Activated CD4-positive, alpha-beta T cell treated with anti-CD3 and anti-CD28 coated beads, Interleukin-10, Interleukin-2, amounts not matched to agents 100 ng/mL and 50 ng/mL, durations not matched to agents 16 hours and 8 hours (primary cell): ENCODE measurements around the gene KCNC2.
"Not testable (repeated sequence)": the region's sequence is repeated elsewhere in the genome, so short reads cannot be mapped to it uniquely, and the experiment has no call there.

Experiments
- DNase-seq: peaks from one replicate; pipeline ENCODE4 v3.0.0-alpha.2; 2020

Gene KCNC2

DNA sequence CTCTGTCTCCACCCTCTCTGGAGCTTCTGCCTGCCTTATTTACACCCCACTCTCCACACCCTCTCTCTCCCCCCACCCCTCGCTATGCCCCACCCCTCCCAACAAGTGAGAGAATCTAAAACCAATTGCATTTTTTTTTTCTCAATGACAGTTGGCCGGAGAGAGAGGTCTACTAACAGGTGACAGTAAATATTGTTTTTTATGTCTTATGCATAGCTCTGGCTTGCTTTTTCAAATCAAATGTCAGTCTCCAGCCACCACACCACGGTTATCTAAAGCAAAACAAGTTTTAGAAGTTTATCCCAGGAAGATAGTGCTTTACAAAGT lies at the start of gene KCNC2:
KCNC2 (minus strand) TSS at position 28 of the 327 bp plus-strand sequence.
- no peak for DNase-seq

DNA sequence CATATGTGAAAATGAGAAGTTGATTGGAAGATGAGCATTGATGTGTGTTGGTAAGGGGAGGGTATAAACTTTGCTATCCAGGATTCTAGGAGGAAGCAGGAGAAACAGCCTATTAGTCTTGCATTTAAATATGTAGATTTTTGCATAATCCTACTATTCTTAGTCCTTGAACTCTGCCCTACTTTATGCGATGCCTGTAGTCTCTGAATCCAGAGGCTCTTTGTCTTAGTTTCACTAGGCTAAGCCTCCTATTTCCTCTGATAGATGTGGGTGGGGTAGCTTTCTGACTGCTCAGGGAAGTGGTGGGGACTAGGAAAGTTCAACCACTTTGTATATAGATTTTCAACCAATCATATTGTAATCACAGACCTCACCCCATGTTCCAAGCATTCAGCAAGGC lies 49.5 kb upstream of the KCNC2 start:
- DNase-seq = no peak

GRCh38 chr12:75257510-75257909 lies 47.9 kb upstream of the KCNC2 start:
- DNase-seq = peak; percentile 1

- DNase-seq = no peak
Observed at GRCh38 chr12:75245108-75245507, 35.5 kb upstream of the KCNC2 start.

GRCh38 chr12:75239987-75240386 lies 30.3 kb upstream of the KCNC2 start:
- DNase-seq = no peak

- no peak for DNase-seq
Observed at GRCh38 chr12:75236206-75236605, 26.6 kb upstream of the KCNC2 start.

GRCh38 chr12:75227132-75227531 lies 17.5 kb upstream of the KCNC2 start:
- no peak for DNase-seq

DNA sequence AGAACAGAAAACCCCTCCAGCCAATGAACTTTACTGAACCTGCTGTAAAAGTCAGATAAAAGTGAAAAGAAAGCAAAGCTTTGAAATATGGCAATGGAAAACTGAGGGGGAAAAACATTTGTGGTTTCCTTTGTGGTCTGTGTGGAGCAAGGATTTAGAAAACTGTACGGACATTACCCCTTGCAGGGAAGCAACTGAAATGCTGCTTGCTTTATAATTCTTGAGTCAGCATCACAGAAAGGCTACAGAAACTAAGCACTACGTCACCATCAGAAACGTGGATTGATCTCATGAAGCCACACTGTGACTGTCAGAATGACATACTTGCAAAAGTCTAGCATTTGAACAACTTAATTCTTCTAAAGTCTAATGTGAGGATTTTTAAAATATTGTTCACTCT lies 2.4 kb upstream of the KCNC2 start:
- no peak for DNase-seq

DNA sequence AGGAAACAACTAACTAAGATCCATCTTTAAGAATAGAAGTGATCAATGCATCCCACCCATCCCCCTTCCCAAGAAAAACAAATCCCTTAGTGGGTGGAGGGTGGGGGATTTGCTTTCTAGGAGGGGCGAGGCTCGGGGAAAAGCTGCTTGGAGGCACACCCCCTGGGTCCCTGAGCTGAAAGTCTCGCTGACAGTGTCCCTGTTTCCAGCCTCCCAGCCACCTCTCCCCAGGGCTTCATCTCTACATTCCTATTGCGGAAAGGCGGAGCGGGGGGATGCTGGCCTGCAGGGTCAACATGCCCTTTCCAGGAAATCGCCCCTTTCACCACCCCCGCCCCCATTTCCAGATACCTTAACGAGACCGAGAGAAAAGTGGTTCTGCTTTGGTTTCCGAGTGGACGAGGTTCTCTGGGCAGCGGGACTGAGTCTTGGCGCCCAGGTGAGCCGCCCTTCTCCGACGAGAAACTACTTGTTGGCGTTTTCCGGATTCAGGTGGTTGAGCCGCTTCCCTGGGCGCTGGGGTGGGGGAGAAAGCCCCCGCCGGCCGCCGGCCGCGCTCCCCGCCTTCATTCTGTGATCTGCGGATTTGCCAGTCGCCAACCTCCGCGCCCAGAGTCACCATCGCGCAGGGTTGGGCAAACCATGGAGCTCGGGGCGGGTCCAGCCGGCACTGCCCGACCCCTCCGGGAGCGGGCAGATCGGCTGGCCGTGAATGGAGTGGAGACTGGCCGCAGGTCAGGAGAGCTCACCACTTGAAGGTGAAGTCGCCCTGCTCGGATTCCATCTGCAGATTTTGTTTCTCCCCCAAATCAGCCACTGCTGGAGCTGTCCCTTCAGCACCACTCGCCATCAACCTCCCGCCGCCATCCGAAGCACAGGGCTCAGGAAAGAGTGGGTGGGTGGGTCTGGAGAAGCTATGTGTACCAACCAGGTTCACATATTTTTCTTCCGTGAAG lies 505 bp downstream of the KCNC2 start:
- peak; percentile 11 for DNase-seq

GRCh38 chr12:75207338-75208083 lies 2.1 kb downstream of the KCNC2 start:
- DNase-seq = no peak

- no peak for DNase-seq
Observed at GRCh38 chr12:75205558-75205957, 4.1 kb downstream of the KCNC2 start.

DNA sequence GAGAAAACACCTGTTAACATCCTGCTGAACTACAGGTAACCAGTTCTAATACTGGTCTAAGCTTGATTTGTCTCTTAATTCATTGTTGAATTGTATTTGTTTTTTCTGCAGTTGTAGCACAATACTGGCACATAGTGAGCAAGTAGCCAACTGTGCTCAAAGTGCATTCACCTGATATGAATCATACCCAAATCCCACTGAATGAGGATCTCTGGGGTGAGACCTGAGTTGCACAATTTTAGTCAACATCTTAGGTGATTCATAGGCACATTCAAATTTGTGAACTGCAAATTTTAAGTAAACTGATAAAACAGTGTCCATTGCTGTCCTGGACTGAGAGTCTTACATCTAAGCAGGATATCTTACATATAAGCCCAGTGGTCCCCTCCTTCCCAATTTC lies 12.8 kb downstream of the KCNC2 start:
- DNase-seq = peak; percentile 3

- DNase-seq = no peak
Observed at GRCh38 chr12:75196408-75196807, 13.2 kb downstream of the KCNC2 start.

DNA sequence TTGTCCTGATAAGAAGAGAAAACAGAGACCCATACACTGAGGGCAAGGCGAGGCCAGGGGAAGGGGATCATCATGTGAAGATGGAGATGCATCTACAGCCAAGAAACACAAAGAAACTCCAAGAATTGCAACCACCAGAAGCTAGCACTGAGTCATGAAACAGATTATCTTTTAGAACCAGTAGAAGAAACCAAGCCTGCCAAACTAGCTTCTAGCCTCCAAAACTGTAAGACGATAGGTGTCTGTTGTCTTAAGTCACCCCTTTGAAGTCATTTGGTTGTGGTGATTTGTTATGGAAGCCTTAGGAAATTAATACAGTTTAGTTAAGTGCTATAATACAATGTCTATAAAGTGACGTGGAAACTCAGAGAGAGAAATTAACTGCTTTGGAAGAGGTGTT lies 15.4 kb downstream of the KCNC2 start:
- DNase-seq = no peak

DNA sequence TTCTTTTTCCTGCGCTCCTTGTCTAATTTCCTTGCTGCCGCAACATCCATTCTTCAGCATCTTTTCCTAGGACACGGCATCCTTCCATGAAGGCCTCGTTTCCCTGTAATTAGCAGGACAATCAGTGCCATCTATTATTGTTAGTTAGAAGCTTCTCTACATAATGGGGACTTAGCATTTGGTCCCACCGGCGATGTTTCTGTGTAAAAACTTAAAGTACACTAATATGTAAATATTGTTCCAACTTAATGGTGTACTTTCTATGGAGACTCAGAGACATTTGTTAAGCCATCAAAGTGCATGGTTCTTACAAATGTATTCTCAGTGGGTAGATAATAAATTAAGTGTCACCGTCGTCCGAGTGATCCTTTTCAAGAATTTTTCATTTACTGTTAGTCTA lies 17.4 kb downstream of the KCNC2 start:
- no peak for DNase-seq

DNA sequence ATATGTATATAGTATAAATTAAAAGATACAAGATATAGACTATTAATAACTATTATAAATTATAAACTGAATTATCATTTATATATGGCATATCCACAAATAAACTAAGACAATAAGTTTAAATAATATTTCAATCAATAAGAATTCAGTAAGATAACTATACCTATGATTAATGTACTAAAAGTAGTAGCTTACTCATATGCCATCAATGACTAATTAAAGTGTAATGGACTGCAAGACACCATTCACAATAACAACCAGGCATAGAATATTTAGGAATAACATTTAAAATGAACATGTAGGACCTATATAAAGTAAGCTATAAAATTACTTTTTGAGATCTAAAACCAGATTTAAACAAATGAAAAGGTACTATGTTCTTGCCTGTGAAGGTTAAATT lies 18.8 kb downstream of the KCNC2 start:
- DNase-seq = no peak

- DNase-seq = not testable (repeated sequence)
Observed at GRCh38 chr12:75185881-75186280, 23.8 kb downstream of the KCNC2 start.

- no peak for DNase-seq
Observed at GRCh38 chr12:75184516-75184915, 25.1 kb downstream of the KCNC2 start.

GRCh38 chr12:75183967-75184366 lies 25.7 kb downstream of the KCNC2 start:
- DNase-seq = no peak

DNA sequence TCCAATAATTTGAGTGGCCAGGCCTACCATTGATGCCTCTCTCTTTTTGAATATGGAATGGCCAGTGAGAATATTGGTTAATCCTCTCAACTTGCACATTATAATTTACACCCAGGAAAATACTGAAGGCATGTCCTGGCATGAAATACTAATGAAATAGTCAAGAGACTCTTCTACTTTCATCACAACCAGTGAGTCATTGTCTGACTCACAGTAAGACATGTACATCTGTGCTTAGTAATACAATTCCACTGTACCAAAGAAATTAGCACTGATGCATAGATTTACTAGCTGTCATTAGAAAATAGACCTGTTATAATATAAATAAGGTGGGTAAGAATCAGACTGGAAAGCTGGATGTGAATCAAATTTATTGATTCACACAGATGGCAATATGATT lies 31.6 kb downstream of the KCNC2 start:
- peak; percentile 20 for DNase-seq

- DNase-seq = no peak
Observed at GRCh38 chr12:75172611-75173010, 37.0 kb downstream of the KCNC2 start.

DNA sequence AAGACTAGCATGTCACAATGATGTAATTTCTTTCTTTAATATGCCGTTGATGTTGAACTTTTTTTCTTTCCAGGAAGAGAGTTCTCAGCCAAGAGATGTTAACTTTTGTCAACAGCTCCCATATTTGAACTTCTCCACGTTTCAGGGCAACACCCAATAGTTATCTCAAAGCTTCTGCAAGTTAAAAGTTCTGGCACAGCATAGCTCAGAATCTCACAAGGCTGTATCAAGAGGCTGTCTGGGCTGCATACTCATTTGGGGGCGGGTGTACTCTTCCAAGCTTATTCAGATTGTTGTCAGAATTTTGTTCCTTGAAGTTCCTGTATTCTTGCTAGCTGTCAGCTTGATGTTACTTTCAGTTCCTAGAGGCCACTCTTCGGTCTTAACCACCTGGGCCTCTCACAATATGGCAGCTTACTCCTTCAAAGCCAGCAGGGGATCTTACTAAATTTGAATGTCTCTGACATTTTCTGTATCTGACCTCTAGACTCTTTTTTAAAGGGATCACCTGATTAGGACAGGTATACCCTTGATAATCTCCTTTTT lies 38.9 kb downstream of the KCNC2 start:
- DNase-seq = no peak

DNA sequence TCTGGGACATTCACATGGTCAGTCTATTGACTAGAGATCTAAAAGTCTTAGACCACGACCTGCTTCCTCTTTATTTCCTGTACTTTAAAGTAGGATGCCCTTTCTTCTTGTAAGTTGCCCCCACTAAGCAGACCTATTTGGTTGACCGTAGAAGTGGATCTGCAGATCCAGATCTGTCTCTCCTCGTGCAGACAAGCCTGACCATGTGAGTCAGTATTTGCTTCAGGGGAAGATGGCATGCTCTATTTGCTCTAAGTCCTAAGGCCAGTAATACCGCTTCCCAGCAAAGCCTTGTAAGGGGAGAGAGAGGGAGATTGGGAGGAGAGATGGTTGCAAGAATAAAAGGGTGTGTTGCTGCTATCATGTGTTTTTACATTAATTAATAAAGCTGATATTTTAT lies 46.8 kb downstream of the KCNC2 start:
- no peak for DNase-seq

DNA sequence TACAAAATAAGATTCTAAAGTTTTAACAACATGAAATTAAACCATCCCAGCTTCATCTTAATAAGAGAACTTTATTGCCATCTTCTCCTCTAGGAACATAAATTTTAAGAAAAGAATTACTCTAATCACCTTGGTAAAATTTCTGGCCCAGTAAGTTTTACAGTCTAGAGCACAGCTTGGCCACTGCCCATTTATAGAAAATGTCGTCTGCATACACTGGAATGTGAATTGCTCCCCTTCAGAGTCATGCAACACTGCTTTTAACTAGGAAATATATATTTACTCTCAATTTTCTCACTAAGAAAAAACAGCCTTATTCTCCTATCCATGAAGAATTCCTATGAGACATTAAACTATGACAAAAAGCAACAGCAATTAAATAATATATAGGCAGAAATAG lies 48.2 kb downstream of the KCNC2 start:
- DNase-seq = no peak
